Measurements from ENCODE around the gene MORC2. TPM values are rescaled to one million over a fixed set of nuclear protein-coding genes. Genes with fewer than 3 reads are reported as not detected.

MORC2 gene
- total and polyA plus RNA-seq, 4 donors, result 4.2 to 12.0 (median 9.8) TPM

- 90% methylated on average over 23 of the region's 23 CpGs for WGBS
- H3K27me3 ChIP-seq (ENCODE audit: control insufficient read depth in 4 of 4, insufficient read depth in 4 of 4, low read length in 3 of 4), result no peaks in the 10 kb centered on the region
- no peak overlapping the region for H3K27ac ChIP-seq (ENCODE audit: low read depth in 1 of 2, low read length in 2 of 2)
- no peak overlapping the region for H3K4me3 ChIP-seq (ENCODE audit: low read depth in 1 of 3, low read length in 3 of 3)
- no peaks in the 10 kb centered on the region for H3K36me3 ChIP-seq (ENCODE audit: control insufficient read depth in 4 of 4, insufficient read depth in 3 of 4, low read depth in 1 of 4, low read length in 3 of 4)
- no peak for DNase-seq (ENCODE audit: low spot score)
- no peak overlapping the region for H3K9ac ChIP-seq (ENCODE audit: low read depth in 1 of 2, low read length in 2 of 2)
- no peak for TF ChIP-seq ATF3 (IDR thresholded peaks at IDR 0.05)
- no peak for TF ChIP-seq FOXA1 (IDR thresholded peaks at IDR 0.05)
- no peak for TF ChIP-seq ZBTB33 (IDR thresholded peaks at IDR 0.05)
- H3K9me3 ChIP-seq (ENCODE audit: control insufficient read depth in 4 of 4, low read length in 3 of 4), result no peaks in the 10 kb centered on the region
- H3K4me1 ChIP-seq (ENCODE audit: control insufficient read depth in 4 of 4, insufficient read depth in 4 of 4, low read length in 3 of 4), result peaks cover 0 to 11% (median 5%) of the 10 kb centered on the region in 4 donors
These were observed 74.9 kb downstream of the MORC2 start for GRCh38 chr22:30893434-30894370.

- Histone ChIP-seq H3K27me3 (ENCODE audit: control insufficient read depth in 4 of 4, insufficient read depth in 4 of 4, low read length in 3 of 4) (no peaks in the 10 kb centered on the region), H3K9ac (ENCODE audit: low read depth in 1 of 2, low read length in 2 of 2) (no peak overlapping the region), H3K9me3 (ENCODE audit: control insufficient read depth in 4 of 4, low read length in 3 of 4) (no peaks in the 10 kb centered on the region), H3K4me1 (ENCODE audit: control insufficient read depth in 4 of 4, insufficient read depth in 4 of 4, low read length in 3 of 4) (peaks cover 0 to 11% (median 5%) of the 10 kb centered on the region in 4 donors), H3K4me3 (ENCODE audit: low read depth in 1 of 3, low read length in 3 of 3) (no peak overlapping the region), H3K27ac (ENCODE audit: low read depth in 1 of 2, low read length in 2 of 2) (no peak overlapping the region), H3K36me3 (ENCODE audit: control insufficient read depth in 4 of 4, insufficient read depth in 3 of 4, low read depth in 1 of 4, low read length in 3 of 4) (no peaks in the 10 kb centered on the region)
- 96% methylated on average over 5 of the region's 5 CpGs for WGBS
- TF ChIP-seq HNF4A (conservative IDR thresholded peaks at IDR 0.05) (no peak), ZBTB33 (IDR thresholded peaks at IDR 0.05) (no peak)
- DNase-seq (ENCODE audit: low spot score), result no peak
These were observed 75.8 kb downstream of the MORC2 start for GRCh38 chr22:30892731-30893221.

GRCh38 chr22:30892286-30892685 lies 76.3 kb downstream of the MORC2 start:
- H3K9ac ChIP-seq (ENCODE audit: low read depth in 1 of 2, low read length in 2 of 2), result no peak overlapping the region
- WGBS, result 97% methylated on average over 8 of the region's 8 CpGs
- H3K4me3 ChIP-seq (ENCODE audit: low read depth in 1 of 3, low read length in 3 of 3), result no peak overlapping the region
- no peaks in the 10 kb centered on the region for H3K27me3 ChIP-seq (ENCODE audit: control insufficient read depth in 4 of 4, insufficient read depth in 4 of 4, low read length in 3 of 4)
- no peak for DNase-seq (ENCODE audit: low spot score)
- H3K4me1 ChIP-seq (ENCODE audit: control insufficient read depth in 4 of 4, insufficient read depth in 4 of 4, low read length in 3 of 4), result peaks cover 0 to 11% (median 5%) of the 10 kb centered on the region in 4 donors
- no peak overlapping the region for H3K27ac ChIP-seq (ENCODE audit: low read depth in 1 of 2, low read length in 2 of 2)
- H3K9me3 ChIP-seq (ENCODE audit: control insufficient read depth in 4 of 4, low read length in 3 of 4), result no peaks in the 10 kb centered on the region
- H3K36me3 ChIP-seq (ENCODE audit: control insufficient read depth in 4 of 4, insufficient read depth in 3 of 4, low read depth in 1 of 4, low read length in 3 of 4), result no peaks in the 10 kb centered on the region
- TF ChIP-seq HNF4G (IDR thresholded peaks at IDR 0.05), result no peak
- no peak for TF ChIP-seq HNF4A (conservative IDR thresholded peaks at IDR 0.05)
- TF ChIP-seq EGR1 (IDR thresholded peaks at IDR 0.05; ENCODE audit: low read depth in 2 of 2), result no peak
- TF ChIP-seq RXRA (IDR thresholded peaks at IDR 0.05), result no peak
- no peak for TF ChIP-seq REST (IDR thresholded peaks at IDR 0.05)
- TF ChIP-seq YY1 (IDR thresholded peaks at IDR 0.05), result no peak
- no peak for TF ChIP-seq FOXA1 (IDR thresholded peaks at IDR 0.05)
- no peak for TF ChIP-seq GABPA (IDR thresholded peaks at IDR 0.05 in 1 of 2, conservative IDR thresholded peaks at IDR 0.05 in 1 of 2)
- TF ChIP-seq ATF3 (IDR thresholded peaks at IDR 0.05), result no peak
